Osteocyte (in vitro differentiated cells): ENCODE measurements around the gene DIAPH2. TPM values are rescaled to one million over a fixed set of nuclear protein-coding genes. Genes with fewer than 3 reads are reported as not detected.

ENCODE experiments used
- DNase-seq: peaks from one replicate; pipeline ENCODE4 v3.0.0; 2021; ENCODE audit warnings: mixed read lengths; ENCODE audit not compliant: unreplicated experiment; ENCODE audit errors: extremely low spot score
- H3K27ac Mint-ChIP-seq: one replicate; pipeline ENCODE4 v1.8.0; 2021; ENCODE audit warnings: mild to moderate bottlenecking, mixed read lengths; ENCODE audit not compliant: unreplicated experiment
- H3K27me3 Mint-ChIP-seq: one replicate; pipeline ENCODE4 v1.8.0; 2021; ENCODE audit warnings: mixed read lengths; ENCODE audit not compliant: unreplicated experiment
- H3K36me3 Mint-ChIP-seq: one replicate; pipeline ENCODE4 v1.8.0; 2021; ENCODE audit warnings: mixed read lengths; ENCODE audit not compliant: unreplicated experiment
- H3K4me1 Mint-ChIP-seq: one replicate; pipeline ENCODE4 v1.8.0; 2021; ENCODE audit warnings: mixed read lengths; ENCODE audit not compliant: unreplicated experiment
- H3K4me3 Mint-ChIP-seq: one replicate; pipeline ENCODE4 v1.8.0; 2021; ENCODE audit warnings: mild to moderate bottlenecking, moderate library complexity, mixed read lengths; ENCODE audit not compliant: unreplicated experiment
- H3K9me3 Mint-ChIP-seq: one replicate; pipeline ENCODE4 v1.8.0; 2021; ENCODE audit warnings: mixed read lengths; ENCODE audit not compliant: unreplicated experiment
- total RNA-seq: library from RNA; stranded (reverse); gene quantifications from 2 replicates; pipeline ENCODE4 v1.2.1, GENCODE V29; 2021
- TF ChIP-seq, protein P1 (sequence below): fragments of 200-600 bp; sonication (generic); IDR thresholded peaks from 2 replicates; pipeline ENCODE4 v1.5.0; 2021; ENCODE audit warnings: antibody characterized with exemption, mild to moderate bottlenecking, moderate library complexity

The DIAPH2 gene
- total RNA-seq, 1 donor from 2014 or later: 9.3 TPM

DNA sequence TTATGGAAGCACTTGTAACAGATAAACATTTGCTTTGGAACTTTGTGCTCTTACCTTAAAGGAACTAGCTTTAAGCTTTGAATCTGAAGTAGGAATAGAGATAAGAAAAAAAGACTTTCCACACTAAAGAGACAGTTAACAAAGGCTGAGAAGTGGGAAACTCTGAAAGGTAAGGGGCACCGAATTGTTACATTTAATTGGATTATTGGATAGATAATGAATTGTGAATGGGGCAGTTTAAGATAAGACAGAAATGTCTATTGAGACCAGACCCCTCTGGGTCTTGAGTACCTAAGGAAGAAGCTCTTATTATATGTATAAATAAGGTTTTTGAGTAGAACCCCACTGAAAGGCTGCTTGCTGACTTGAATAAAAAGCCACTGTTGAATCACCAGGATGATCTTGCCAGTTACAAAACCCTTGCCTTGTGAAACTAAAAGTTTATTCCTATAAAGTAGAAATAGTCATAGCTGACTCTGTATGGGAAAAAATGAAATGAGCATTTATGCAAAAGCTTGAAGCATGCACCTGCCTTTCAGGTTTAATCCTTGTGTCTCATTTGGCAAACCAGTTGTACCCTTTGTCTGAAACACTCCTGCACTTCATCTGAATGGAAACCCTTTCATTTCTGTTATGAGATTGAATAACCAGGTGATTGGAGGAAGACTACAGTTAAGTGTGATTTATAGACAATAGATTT is 622.3 kb downstream of the DIAPH2 start:
- H3K4me1 Mint-ChIP-seq: peaks cover 8% of the 10 kb centered on the region
- no peaks in the 10 kb centered on the region for H3K36me3 Mint-ChIP-seq
- H3K4me3 Mint-ChIP-seq: no peak overlapping the region
- H3K9me3 Mint-ChIP-seq: no peaks in the 10 kb centered on the region
- no peak for DNase-seq
- no peaks in the 10 kb centered on the region for H3K27me3 Mint-ChIP-seq
- TF ChIP-seq, protein P1, sequence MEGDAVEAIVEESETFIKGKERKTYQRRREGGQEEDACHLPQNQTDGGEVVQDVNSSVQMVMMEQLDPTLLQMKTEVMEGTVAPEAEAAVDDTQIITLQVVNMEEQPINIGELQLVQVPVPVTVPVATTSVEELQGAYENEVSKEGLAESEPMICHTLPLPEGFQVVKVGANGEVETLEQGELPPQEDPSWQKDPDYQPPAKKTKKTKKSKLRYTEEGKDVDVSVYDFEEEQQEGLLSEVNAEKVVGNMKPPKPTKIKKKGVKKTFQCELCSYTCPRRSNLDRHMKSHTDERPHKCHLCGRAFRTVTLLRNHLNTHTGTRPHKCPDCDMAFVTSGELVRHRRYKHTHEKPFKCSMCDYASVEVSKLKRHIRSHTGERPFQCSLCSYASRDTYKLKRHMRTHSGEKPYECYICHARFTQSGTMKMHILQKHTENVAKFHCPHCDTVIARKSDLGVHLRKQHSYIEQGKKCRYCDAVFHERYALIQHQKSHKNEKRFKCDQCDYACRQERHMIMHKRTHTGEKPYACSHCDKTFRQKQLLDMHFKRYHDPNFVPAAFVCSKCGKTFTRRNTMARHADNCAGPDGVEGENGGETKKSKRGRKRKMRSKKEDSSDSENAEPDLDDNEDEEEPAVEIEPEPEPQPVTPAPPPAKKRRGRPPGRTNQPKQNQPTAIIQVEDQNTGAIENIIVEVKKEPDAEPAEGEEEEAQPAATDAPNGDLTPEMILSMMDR: no peak
- H3K27ac Mint-ChIP-seq: no peak overlapping the region

GRCh38 chrX:97308171-97308570 is 623.5 kb downstream of the DIAPH2 start:
- H3K9me3 Mint-ChIP-seq: no peaks in the 10 kb centered on the region
- TF ChIP-seq, protein P1: no peak
- DNase-seq: no peak
- no peaks in the 10 kb centered on the region for H3K27me3 Mint-ChIP-seq
- peaks cover 8% of the 10 kb centered on the region for H3K4me1 Mint-ChIP-seq
- H3K27ac Mint-ChIP-seq: no peak overlapping the region
- no peaks in the 10 kb centered on the region for H3K36me3 Mint-ChIP-seq
- H3K4me3 Mint-ChIP-seq: no peak overlapping the region

- H3K4me1 Mint-ChIP-seq: peaks cover 8% of the 10 kb centered on the region
- H3K27me3 Mint-ChIP-seq: no peaks in the 10 kb centered on the region
- TF ChIP-seq, protein P1: no peak
- no peak overlapping the region for H3K27ac Mint-ChIP-seq
- H3K4me3 Mint-ChIP-seq: no peak overlapping the region
- no peaks in the 10 kb centered on the region for H3K36me3 Mint-ChIP-seq
- H3K9me3 Mint-ChIP-seq: no peaks in the 10 kb centered on the region
- DNase-seq: no peak
Measured at GRCh38 chrX:97309487-97310116, 625.0 kb downstream of the DIAPH2 start.

DNA sequence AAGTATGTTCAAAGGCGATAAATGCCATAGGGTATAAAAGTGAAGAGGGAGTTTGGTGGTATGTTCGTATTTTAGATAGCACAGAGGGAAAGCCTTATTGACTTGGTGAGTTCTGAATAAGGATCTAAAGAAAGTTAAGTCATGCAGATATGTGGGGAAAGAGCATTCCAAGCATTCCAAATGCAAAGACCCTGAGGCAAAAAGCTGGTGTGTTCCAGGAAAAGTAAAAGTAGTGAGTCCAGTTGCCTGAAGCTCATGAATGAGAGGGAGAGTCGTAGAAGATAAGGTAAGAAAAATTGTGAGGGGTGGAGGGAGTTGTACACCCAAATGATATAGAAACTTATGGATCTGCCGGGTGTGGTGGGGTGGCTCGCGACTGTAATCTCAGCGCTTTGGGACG is 625.7 kb downstream of the DIAPH2 start:
- TF ChIP-seq, protein P1: no peak
- H3K4me1 Mint-ChIP-seq: peaks cover 8% of the 10 kb centered on the region
- H3K27me3 Mint-ChIP-seq: no peaks in the 10 kb centered on the region
- H3K27ac Mint-ChIP-seq: no peak overlapping the region
- H3K9me3 Mint-ChIP-seq: no peaks in the 10 kb centered on the region
- H3K4me3 Mint-ChIP-seq: no peak overlapping the region
- no peak for DNase-seq
- no peaks in the 10 kb centered on the region for H3K36me3 Mint-ChIP-seq

DNA sequence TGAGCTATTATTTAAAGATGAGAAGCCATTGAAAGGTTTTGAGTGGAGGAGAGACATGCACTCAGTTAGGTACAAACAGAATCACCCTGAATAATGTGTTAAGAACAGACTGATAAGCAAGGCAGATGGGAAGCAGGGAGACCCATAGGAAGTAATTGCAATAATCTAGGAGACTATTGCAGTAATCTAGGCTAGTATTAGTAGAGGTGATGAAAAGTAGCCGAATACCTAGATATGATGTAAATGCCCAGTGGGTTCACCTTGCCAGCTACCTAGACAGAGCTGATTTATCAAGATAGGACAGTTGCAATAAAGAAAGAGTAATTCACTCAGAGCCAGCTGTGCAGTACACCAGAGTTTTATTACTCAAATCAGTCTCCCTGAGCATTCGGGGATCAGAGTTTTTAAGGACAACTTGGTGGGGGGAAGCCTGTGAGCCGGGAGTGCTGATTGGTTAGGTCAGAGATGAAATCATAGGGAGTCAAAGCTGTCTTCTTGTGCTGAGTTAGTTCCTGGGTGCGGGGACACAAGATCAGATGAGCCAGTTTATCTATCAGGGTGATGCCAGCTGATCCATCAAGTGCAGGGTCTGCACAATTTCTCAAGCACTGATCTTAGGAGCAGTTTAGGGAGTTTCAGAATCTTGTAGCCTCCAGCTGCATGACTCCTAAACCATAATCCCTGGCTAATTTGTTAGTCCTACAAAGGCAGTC is 626.6 kb downstream of the DIAPH2 start:
- DNase-seq: no peak
- Mint-ChIP-seq H3K4me1 (peaks cover 8% of the 10 kb centered on the region), H3K9me3 (no peaks in the 10 kb centered on the region), H3K36me3 (no peaks in the 10 kb centered on the region), H3K4me3 (no peak overlapping the region), H3K27me3 (no peaks in the 10 kb centered on the region), H3K27ac (no peak overlapping the region)
- TF ChIP-seq, protein P1: no peak
